GM21360 (cell line): ENCODE results near the gene PMVK.
"Not testable (repeated sequence)": the region's sequence is repeated elsewhere in the genome, so short reads cannot be mapped to it uniquely, and the experiment has no call there.

Source experiments
- ATAC-seq: cut with Tn5 transposase; IDR thresholded peaks from one replicate; pipeline ENCODE4 v1.9.1; 2021; ENCODE audit warnings: mild to moderate bottlenecking, moderate library complexity; ENCODE audit not compliant: unreplicated experiment

PMVK gene

GRCh38 chr1:154936555-154937084 lies at the start of gene PMVK:
Gene PMVK, minus strand, starts transcription at chr1:154936719. Its CDS starts 34 bp downstream, at chr1:154936685.
- peak; percentile 58 for ATAC-seq

GRCh38 chr1:154983776-154984466 lies 47.4 kb upstream of the PMVK start:
- no peak for ATAC-seq

GRCh38 chr1:154982897-154983648 lies 46.6 kb upstream of the PMVK start, which contains the start of gene FLAD1:
Gene FLAD1, plus strand, starts transcription at chr1:154983344. Its CDS starts 351 bp downstream, at chr1:154983695.
- ATAC-seq, result peak; percentile 92

GRCh38 chr1:154982341-154982740 lies 45.8 kb upstream of the PMVK start:
- no peak for ATAC-seq

GRCh38 chr1:154978360-154978759 lies 41.8 kb upstream of the PMVK start:
- no peak for ATAC-seq

- ATAC-seq, result not testable (repeated sequence)
Measured at GRCh38 chr1:154977762-154978161, 41.2 kb upstream of the PMVK start.

- no peak for ATAC-seq
Measured at GRCh38 chr1:154975409-154976059, 39.0 kb upstream of the PMVK start.

- peak; percentile 36 for ATAC-seq
Measured at GRCh38 chr1:154974808-154975408, 38.4 kb upstream of the PMVK start.

GRCh38 chr1:154974102-154974807 lies 37.7 kb upstream of the PMVK start, which contains the start of gene CKS1B:
Gene CKS1B, plus strand, starts transcription at chr1:154974681. Its CDS starts 65 bp downstream, at chr1:154974746.
- peak; percentile 70 for ATAC-seq

GRCh38 chr1:154973344-154974101 lies 37.0 kb upstream of the PMVK start:
- peak; percentile 22 for ATAC-seq

GRCh38 chr1:154972517-154973343 lies 36.2 kb upstream of the PMVK start:
- no peak for ATAC-seq

- no peak for ATAC-seq
Measured at GRCh38 chr1:154972213-154972516, 35.6 kb upstream of the PMVK start.

- no peak for ATAC-seq
Measured at GRCh38 chr1:154971341-154971998, 35.0 kb upstream of the PMVK start.

- no peak for ATAC-seq
Measured at GRCh38 chr1:154970631-154971340, 34.3 kb upstream of the PMVK start, which contains the start of gene SHC1. Gene SHC1, minus strand, starts transcription at chr1:154970747. Its CDS starts 221 bp downstream, at chr1:154970526.

- ATAC-seq, result no peak
Measured at GRCh38 chr1:154969860-154970452, 33.4 kb upstream of the PMVK start.

- no peak for ATAC-seq
Measured at GRCh38 chr1:154969246-154969645, 32.7 kb upstream of the PMVK start.

GRCh38 chr1:154968731-154969130 lies 32.2 kb upstream of the PMVK start:
- ATAC-seq, result no peak
